ENCODE results near the gene TTYH1.
"Not testable (repeated sequence)": the region's sequence is repeated elsewhere in the genome, so short reads cannot be mapped to it uniquely, and the experiment has no call there.

TTYH1 gene

DNA sequence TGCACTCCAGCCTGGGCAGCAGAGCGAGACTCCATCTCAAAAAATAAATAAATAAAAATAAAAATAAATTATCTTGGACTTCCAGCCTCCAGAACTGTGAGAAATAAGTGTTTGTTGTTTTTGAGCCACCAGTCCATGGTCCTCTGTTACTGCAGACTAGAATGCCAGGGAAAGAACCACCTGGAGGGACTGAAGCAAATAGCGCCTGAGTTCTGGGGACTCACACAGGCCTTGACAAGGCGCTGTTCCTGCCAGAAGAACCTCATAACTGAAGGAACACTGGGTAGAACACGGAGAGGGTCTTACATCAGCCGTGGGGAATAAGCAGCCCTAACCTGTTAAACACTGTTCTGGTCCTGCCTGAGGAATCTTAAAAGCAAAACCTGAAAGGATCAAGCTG, 25.4 kb downstream of the TTYH1 start:
- no peak for DNase-seq (ENCODE audit: low read depth in 2 of 2)

DNA sequence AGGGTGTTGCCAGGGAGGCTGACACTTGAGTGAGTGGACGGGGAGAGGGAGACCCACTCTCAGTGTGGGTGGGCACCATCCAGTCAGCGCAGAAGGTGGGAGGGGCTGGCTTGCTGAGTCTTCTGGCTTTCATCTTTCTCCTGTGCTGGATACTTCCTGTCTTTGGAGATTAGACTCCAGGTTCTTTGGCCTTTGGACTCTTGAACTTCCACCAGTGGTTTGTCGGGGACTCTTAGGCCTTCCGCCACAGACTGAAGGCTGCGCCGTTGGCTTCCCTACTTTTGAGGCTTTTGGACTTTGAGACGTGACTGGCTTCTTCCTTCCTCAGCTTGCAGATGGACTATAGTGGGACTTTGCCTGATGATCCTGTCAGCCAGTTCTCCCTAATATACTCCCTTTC, 29.5 kb downstream of the TTYH1 start:
- DNase-seq (ENCODE audit: low read depth in 2 of 2), result no peak

DNA sequence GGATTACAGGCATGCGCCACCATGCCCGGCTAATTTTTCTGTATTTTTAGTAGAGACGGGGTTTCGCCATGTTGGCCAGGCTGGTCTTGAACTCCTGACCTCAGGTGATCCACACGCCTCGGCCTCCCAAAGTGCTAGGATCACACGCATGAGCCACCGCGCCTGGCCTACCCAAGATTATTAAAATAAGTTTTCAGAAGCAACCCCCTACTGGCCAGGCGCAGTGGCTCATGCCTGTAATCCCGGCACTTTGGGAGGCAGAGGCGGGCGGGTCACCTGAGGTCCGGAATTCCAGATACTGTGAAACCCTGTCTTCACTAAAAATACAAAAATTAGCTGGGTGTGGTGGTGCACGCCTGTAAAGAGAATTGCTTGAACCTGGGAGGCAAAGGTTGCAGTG, 31.1 kb downstream of the TTYH1 start:
- DNase-seq (ENCODE audit: low read depth in 2 of 2), result not testable (repeated sequence)

DNA sequence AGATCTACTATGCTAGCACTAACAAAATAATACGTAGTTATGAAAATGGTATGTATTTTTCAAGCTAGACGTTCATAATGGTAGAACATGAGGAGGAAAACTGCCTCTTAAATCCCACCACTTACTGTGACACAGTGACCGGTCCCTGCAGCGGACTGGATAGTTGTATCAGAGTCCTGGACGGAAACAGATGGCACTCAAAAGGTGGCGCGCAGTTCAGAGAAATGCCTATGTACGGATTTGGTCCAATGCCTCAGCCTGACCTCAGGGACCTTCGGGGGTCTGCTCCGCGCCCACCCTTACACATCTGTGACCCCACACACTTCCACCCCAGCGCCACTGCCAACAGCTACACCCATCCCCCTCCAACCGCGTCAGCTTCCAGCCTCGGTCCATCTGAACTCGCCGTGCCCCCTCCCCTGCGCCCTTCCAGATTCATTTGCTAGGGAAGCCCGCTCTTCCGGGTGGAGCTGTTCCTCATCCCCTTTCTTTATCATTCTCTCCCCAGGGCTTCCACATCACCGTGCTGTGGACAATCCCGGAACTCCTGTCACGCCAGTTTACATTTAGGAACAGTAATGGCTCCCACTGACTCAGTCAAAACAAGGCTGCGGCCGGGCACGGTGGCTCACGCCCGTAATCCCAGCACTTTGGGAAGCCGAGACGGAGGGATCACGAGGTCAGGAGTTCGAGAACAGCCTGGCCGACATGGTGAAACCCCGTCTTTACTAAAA, 32.9 kb downstream of the TTYH1 start:
- DNase-seq (ENCODE audit: low read depth in 2 of 2), result no peak

DNA sequence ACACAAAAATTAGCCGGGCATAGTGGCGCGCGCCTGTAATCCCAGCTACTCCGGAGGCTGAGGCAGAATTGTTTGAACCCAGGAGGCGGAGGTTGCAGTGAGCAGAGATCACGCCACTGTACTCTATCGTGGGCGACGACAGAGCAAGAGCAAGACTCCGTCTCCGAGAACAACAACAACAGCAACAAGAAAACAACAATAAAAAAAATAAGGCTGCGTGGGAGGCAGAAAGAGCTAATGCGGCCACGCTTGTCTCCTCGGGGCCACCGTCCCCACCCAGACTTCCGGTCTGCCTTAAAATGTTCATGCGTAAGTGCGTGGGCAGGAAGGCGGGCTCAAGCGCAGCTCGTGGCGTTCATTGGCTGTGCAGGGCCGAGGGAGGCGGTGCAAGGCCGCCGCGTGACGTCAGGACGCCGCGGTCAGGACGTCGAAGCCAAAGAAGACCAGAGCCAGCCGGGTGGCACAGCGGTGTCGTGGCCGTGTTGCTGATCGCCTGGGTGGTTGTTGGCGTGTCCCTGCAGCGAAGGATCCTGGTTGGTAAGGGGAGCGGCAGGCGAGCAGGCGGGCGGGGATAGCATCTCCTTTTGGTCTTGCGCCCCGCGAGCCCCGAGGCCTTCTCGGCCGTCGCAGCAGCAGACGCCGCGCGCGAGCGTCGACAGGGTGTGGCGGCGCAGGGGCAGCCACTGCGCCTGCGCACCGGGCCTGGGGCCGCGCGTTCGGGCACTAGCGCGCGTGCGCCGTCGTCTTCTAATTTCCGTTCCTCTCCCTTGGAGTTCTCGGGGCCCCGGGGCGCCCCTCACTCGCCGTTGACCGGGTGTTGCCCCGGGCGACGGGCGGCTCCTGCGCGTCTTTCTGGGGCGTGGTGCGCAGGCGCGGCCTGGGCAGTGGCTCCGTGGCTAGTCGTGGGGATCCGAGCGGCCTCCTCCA, 33.8 kb downstream of the TTYH1 start, which contains the start of gene LENG8:
Gene LENG8, plus strand, starts transcription at position 426 of the 927 bp plus-strand sequence. CDS start 2,146 bp downstream, outside the sequence.
- DNase-seq (ENCODE audit: low read depth in 2 of 2), result peak; percentile 94

DNA sequence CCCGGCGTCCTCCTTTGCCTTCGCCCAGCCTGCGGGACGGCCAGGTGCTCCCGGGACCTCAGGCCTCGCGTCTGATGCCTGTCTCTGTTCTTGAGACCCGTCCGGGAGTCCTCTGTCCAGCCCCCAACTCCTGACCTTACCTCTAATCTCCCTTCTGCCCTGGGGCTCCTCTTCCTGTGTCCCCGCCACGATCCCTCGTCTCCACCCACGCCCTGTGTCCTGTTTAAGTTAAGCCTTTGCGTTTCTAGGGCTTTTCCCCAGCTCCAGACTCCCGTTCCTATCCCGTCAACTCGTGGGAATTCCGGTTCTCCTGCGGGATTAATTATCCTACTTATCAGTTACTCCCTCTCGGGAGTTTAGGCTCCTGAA, 34.4 kb downstream of the TTYH1 start:
- DNase-seq (ENCODE audit: low read depth in 2 of 2), result no peak

DNA sequence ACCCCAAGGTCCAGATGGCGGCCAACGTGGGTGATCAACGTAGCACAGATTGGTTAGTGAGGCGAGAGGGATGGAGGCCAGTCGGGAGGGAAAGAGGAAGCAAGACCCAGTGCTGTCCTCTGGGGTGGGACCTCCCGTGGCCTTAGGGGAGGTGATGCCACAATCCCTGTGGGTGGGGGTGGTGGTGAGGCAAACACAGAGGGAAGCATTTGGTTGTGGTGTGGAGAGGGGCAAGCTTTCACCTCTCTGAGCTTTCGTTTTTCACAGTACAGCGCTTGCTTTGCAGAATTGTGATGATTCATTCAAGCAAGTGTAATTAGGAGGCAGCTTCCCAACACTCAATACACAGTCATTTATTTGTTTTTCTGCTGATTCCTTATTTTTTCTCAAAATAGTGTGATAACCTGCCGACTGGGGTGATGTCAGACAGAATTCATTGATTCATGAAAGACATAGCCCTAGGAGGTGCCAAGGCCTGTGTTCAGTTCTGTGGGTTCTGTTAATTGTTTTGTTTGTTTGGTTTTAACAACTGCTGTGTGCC, 36.1 kb downstream of the TTYH1 start:
- DNase-seq (ENCODE audit: low read depth in 2 of 2), result no peak

DNA sequence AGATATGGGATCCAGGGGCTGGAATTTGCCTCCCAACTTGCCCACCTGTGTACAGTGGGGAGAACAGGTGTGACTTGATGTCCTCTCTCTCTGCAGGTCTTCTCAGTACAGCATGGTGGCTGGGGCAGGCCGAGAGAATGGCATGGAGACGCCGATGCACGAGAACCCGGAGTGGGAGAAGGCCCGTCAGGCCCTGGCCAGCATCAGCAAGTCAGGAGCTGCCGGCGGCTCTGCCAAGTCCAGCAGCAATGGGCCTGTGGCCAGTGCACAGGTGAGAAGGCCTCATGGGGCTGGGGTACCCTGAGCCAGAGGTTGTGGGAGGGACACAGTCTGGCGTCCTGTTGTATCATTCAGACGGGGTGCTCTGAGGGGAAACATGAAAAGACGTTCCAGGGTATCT, 36.7 kb downstream of the TTYH1 start:
- DNase-seq (ENCODE audit: low read depth in 2 of 2), result no peak

DNA sequence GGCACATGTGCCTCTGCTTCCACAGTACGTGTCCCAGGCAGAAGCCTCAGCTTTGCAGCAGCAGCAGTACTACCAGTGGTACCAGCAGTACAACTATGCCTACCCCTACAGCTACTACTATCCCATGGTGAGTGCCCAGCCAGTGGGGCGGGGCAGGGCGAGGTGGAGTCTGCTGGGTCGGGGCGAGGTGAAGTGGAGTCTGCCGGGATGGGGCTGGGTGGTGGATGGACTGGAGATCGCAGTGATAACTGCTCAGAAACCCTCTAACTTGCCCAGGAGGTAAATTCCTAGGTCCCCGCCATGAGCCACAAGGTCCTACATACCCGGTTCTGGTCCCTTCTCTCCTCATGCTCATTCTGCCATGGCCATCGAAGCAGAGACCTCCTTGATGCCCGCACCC, 37.4 kb downstream of the TTYH1 start:
- DNase-seq (ENCODE audit: low read depth in 2 of 2), result no peak

DNA sequence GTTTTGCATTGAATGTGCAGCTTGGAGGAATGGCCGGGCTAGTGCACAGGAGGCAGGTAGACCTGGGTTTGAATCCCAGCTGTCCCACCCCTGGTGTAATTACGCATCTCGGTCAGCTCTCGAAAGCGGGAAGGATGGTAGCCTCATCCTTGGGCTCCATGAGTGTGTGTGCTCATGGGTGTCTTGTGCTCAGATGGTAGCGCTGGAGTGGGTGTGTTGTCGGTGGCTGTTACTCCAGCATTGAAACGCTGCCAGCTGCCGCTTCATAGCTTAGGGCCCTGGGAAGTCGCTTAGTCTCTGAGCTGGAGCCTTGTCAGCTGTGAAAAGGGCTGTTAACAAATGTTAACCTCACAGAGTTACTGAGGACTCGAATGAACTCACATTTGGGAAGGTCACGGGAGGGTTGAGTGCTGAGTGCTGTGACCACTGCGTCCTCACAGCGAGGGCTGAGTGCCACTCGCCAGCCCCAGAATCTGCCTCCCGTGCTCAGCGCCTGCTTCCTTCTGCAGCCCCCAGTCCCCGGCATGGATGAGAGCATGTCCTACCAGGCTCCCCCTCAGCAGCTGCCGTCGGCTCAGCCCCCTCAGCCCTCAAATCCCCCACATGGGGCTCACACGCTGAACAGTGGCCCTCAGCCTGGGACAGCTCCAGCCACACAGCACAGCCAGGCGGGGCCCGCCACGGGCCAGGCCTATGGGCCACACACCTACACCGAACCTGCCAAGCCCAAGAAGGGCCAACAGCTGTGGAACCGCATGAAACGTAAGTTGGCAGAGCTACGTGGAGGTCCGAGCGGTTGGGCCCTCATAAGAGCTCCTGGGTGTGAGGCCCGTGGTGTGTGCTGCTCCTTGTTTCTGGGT, 38.9 kb downstream of the TTYH1 start:
- DNase-seq (ENCODE audit: low read depth in 2 of 2), result no peak

DNA sequence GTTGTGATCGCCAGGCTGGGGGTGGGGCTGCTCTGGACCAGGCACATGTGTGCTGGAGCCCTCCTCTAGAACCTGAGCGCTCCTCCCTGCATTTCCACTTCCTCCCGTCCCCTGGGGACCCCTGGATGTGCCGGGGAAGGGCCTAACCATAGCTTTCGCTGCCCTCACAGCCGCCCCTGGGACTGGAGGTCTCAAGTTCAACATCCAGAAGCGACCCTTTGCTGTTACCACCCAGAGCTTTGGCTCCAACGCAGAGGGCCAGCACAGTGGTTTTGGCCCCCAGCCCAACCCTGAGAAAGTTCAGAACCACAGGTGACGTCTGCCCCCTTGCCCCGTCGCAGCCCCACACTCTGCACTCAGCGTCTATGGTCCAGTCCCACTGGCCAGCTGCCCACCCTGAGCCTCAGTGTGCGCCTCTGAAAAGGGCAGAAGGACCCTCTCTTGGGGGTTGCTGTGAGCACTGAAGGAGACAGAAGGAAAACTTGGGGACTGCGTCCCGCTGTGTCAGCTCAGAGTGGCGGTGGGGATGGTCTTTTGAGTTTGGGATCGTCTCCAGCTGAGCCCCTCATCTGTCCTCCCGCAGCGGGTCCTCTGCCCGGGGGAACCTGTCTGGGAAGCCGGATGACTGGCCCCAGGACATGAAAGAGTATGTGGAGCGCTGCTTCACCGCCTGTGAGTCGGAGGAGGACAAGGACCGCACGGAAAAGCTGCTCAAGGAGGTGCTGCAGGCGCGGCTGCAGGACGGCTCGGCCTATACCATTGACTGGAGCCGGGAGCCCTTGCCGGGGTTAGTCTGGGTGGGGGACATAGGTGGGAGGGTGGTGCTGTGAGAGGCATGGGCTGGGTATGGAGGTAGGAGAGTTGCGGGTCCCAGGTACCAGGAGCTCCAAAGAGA, 39.8 kb downstream of the TTYH1 start:
- DNase-seq (ENCODE audit: low read depth in 2 of 2), result no peak

DNA sequence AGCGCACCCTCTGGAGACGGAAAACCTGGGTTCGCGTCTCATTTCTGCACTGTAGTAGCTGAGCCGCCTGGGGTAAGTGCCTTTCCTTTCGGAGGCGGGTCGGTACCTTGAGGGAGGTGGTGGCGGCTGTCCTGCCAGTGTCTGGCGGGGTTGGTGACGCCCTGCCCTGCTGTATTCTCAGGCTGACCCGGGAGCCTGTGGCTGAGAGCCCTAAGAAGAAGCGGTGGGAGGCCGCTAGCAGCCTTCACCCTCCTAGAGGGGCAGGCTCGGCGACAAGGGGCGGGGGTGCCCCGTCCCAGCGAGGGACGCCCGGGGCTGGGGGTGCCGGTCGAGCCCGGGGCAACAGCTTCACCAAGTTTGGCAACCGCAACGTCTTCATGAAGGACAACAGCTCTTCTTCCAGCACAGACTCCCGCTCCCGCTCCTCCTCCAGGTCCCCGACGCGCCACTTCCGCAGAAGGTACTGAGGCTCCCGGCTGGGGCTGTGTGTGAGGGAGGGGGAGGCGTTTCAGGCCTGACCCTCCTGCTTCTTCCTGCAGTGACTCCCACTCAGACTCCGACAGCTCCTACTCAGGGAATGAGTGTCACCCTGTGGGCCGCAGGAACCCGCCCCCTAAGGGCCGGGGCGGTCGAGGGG, 40.6 kb downstream of the TTYH1 start:
- DNase-seq (ENCODE audit: low read depth in 2 of 2), result no peak

DNA sequence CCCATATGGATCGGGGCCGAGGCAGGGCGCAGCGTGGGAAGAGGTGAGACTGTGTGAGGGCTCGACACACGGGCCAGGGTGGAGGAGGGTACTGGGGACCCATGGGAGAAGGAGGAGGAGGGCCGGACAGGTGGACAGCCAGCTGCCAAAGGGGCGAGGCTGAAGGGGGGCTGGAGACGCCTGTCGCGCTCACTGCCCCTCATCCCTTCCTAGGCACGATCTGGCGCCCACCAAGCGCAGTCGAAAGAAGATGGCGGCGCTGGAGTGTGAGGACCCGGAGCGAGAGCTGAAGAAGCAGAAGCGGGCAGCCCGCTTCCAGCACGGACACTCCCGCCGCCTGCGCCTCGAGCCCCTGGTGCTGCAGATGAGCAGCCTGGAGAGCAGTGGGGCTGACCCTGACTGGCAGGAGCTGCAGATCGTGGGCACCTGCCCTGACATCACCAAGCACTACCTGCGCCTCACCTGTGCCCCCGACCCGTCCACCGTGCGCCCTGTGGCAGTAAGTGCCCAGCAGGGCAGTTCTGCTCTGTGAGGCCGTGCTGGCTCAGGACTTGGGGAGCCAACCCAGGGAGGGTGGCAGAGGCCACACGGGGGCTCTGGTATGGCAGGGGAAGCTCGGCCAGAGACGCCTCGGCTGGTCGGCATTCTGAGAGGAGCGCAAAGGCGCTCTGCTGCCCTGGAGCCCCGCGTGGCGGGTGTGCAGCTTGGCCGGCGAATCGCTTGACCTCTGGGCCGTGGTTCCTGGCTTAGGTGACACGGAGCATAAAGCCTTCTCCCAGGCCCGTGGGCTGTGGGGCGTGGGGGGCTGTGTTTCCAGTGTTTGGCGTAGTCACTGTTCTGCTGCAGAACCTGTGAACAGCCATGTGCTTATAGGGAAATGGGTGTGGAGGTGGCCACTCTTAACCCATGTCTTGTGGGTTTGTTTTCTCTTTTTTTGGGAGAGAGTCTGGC, 41.4 kb downstream of the TTYH1 start:
- DNase-seq (ENCODE audit: low read depth in 2 of 2), result no peak

DNA sequence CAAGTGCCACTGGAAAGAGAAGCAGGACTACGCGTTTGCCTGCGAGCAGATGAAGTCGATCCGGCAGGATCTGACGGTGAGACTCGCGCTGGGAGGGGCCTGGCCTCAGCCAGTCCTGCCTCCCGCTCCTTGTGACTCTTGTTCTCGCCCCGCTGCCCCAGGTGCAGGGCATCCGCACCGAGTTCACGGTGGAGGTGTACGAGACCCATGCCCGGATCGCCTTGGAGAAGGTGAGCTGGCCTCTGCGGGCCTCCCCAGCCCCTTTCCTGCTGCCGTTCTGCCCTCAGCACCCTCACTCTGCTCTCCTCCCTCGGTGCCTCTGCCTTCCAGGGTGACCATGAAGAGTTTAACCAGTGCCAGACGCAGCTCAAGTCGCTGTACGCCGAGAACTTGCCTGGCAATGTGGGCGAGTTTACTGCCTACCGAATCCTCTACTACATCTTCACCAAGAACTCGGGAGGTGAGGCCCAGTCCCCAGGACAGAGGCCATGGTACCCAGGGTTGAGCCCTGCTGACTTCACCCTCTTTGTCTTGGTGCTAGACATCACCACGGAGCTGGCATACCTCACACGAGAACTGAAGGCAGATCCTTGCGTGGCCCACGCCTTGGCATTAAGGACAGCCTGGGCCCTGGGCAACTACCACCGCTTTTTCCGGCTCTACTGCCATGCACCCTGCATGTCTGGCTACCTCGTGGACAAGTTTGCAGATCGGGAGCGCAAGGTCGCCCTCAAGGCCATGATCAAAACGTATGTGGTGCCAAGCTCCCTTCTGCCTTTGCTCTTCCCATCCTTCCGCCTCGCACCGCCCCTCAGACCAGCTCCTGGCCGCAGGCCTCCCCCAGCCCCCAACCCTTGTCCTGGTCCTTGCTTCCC, 42.7 kb downstream of the TTYH1 start:
- no peak for DNase-seq (ENCODE audit: low read depth in 2 of 2)

DNA sequence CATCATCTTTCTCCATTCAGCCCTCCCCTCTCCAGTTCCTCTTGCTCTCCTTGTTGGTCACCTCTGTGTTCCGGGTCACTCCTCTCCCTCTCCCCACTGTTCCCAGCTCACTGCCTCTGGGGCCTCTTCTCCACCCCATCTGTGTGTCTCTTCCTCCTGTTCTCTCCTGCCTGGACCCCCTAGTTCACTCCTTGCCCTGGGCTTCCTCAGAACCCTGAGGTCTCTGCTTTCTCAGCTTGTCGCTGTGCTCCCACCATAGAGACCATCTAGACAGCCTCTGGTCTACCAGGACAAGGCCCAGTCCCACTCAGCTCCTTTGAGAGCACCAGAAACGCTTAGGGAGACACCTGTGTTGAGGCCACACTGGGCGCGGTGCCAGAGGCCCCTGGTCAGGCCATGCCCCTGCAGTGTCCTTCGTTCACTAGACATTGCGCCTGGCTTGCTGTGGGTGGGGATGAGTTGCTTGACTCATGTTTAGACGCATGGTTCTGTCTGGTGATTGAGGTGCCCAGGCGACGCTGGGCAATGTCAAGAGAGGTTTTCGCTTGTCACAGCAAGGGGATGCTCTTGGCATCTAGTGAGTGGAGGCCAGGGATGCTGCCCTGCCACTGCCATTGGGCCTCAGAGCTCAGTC, 43.5 kb downstream of the TTYH1 start:
- DNase-seq (ENCODE audit: low read depth in 2 of 2), result no peak

DNA sequence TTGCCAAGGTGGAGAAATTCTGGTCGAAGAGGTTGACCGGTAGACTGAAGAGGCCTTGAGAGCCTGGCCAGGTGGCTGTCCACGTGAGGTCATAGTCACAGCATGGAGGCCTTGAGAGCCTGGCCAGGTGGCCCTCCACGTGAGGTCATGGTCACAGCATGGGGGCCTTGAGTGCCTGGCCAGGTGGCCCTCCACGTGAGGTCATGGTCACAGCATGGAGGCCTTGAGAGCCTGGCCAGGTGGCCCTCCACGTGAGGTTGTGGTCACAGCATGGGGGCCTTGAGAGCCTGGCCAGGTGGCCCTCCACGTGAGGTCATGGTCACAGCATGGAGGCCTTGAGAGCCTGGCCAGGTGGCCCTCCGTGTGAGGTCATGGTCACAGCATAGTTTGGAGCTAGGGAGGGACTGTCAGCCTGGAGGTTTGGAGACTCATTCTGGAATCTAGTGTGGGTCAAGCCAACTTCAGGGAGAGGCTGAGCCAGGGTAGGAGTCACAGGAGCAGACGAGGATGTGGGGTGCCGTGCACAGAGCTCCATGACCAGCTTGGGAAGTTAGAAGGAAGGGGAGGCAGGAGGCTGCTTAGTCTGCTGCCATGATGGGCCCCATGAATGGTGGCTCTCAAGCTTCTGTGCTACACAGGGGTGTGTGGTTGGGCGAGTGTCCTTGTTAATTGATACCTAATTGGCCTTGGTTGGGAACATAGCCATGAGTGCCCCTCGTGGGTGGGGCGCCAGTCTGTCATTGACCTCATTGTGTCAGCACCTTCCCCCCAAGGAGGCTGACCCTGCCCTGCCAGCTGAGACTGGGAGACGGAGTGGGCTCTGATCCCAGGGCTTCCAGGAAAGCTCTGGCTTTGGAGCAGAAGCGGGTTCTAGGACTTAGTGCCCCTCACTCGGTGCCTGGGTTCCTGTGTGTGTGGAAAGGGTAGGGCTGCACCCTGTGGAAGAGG, 44.3 kb downstream of the TTYH1 start:
- no peak for DNase-seq (ENCODE audit: low read depth in 2 of 2)

Measured in activated CD4-positive, alpha-beta T cell treated with anti-CD3 and anti-CD28 coated beads for 24 hours (primary cell).